Right atrium auricular region (tissue), 2 donors: ENCODE data around the gene PNLIP. TPM values are rescaled to one million over a fixed set of nuclear protein-coding genes. Genes with fewer than 3 reads are reported as not detected.

Source experiments
- DNase-seq: peaks from one replicate; pipeline ENCODE4 v3.0.0-alpha.2; 2019; ENCODE audit warnings: low spot score
- H3K27ac ChIP-seq, 2 donors: fragments of 200-600 bp; sonication (generic); 1 replicate in 1 of 2; 2 replicates in 1 of 2; pipeline ENCODE4 v1.5.1; 2016 to 2019
- H3K27me3 ChIP-seq, 2 donors: fragments of 200-600 bp; sonication (generic); one replicate each; pipeline versions ENCODE4 v1.5.1 to v1.6.0; 2017 to 2019
- H3K36me3 ChIP-seq: fragments of 200-600 bp; sonication (generic); one replicate; pipeline ENCODE4 v1.5.1; 2016
- H3K4me1 ChIP-seq, 2 donors: fragments of 200-600 bp; sonication (generic); one replicate each; pipeline versions ENCODE4 v1.5.1 to v1.6.0; 2017 to 2019
- H3K4me3 ChIP-seq, 2 donors: fragments of 200-600 bp; sonication (generic); 1 replicate in 1 of 2; 2 replicates in 1 of 2; pipeline ENCODE4 v1.5.1; 2017 to 2019; ENCODE audit warnings: mild to moderate bottlenecking in 1 of 2, moderate library complexity in 1 of 2
- H3K9me3 ChIP-seq, 2 donors: fragments of 200-600 bp; sonication (generic); one replicate each; pipeline ENCODE4 v1.5.1; 2019
- total RNA-seq, 2 donors: library from RNA; depleted of rRNA; stranded (reverse); fragments of >200 nt; gene quantifications; one replicate each; pipeline ENCODE4 v1.1.0, GENCODE V29; 2016
- TF ChIP-seq, protein P1 (sequence below), 2 donors: fragments of 200-600 bp; sonication (generic); IDR thresholded peaks; one replicate each; pipeline ENCODE4 v1.5.1; 2019; ENCODE audit warnings: antibody characterized with exemption in 2 of 2

The PNLIP gene
- total RNA-seq, 2 donors from 2014 or later, result not detected

- Histone ChIP-seq H3K4me3 (no peak overlapping the region), H3K4me1 (no peaks in the 10 kb centered on the region), H3K27ac (no peak overlapping the region), H3K36me3 (no peaks in the 10 kb centered on the region), H3K9me3 (no peaks in the 10 kb centered on the region), H3K27me3 (no peaks in the 10 kb centered on the region)
- DNase-seq, result no peak
- TF ChIP-seq, protein P1, sequence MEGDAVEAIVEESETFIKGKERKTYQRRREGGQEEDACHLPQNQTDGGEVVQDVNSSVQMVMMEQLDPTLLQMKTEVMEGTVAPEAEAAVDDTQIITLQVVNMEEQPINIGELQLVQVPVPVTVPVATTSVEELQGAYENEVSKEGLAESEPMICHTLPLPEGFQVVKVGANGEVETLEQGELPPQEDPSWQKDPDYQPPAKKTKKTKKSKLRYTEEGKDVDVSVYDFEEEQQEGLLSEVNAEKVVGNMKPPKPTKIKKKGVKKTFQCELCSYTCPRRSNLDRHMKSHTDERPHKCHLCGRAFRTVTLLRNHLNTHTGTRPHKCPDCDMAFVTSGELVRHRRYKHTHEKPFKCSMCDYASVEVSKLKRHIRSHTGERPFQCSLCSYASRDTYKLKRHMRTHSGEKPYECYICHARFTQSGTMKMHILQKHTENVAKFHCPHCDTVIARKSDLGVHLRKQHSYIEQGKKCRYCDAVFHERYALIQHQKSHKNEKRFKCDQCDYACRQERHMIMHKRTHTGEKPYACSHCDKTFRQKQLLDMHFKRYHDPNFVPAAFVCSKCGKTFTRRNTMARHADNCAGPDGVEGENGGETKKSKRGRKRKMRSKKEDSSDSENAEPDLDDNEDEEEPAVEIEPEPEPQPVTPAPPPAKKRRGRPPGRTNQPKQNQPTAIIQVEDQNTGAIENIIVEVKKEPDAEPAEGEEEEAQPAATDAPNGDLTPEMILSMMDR (IDR thresholded peaks at IDR 0.05), result no peak
Observed at GRCh38 chr10:116522803-116523381, 22.8 kb upstream of the PNLIP start.

- Histone ChIP-seq H3K9me3 (no peaks in the 10 kb centered on the region), H3K4me3 (no peak overlapping the region), H3K4me1 (no peaks in the 10 kb centered on the region), H3K27me3 (no peaks in the 10 kb centered on the region), H3K36me3 (no peaks in the 10 kb centered on the region), H3K27ac (no peak overlapping the region)
- TF ChIP-seq, protein P1 (IDR thresholded peaks at IDR 0.05), result no peak
- DNase-seq, result no peak
Observed at GRCh38 chr10:116524736-116525135, 21.0 kb upstream of the PNLIP start.

GRCh38 chr10:116526219-116526618, 19.5 kb upstream of the PNLIP start:
- Histone ChIP-seq H3K4me3 (no peak overlapping the region), H3K27ac (no peak overlapping the region), H3K36me3 (no peaks in the 10 kb centered on the region), H3K27me3 (no peaks in the 10 kb centered on the region), H3K4me1 (no peaks in the 10 kb centered on the region), H3K9me3 (no peaks in the 10 kb centered on the region)
- TF ChIP-seq, protein P1 (IDR thresholded peaks at IDR 0.05), result no peak
- DNase-seq, result no peak

GRCh38 chr10:116536810-116537209, 8.9 kb upstream of the PNLIP start:
- Histone ChIP-seq H3K9me3 (peaks cover 0 to 5% of the 10 kb centered on the region in 2 donors), H3K27ac (no peak overlapping the region), H3K36me3 (no peaks in the 10 kb centered on the region), H3K4me3 (no peak overlapping the region), H3K27me3 (no peaks in the 10 kb centered on the region), H3K4me1 (no peaks in the 10 kb centered on the region)
- no peak for DNase-seq
- TF ChIP-seq, protein P1 (IDR thresholded peaks at IDR 0.05), result no peak

GRCh38 chr10:116538456-116538855, 7.3 kb upstream of the PNLIP start:
- H3K9me3 ChIP-seq, result peaks cover 0 to 5% of the 10 kb centered on the region in 2 donors
- no peak for DNase-seq
- no peaks in the 10 kb centered on the region for H3K27me3 ChIP-seq
- no peaks in the 10 kb centered on the region for H3K4me1 ChIP-seq
- H3K27ac ChIP-seq, result no peak overlapping the region
- H3K4me3 ChIP-seq, result no peak overlapping the region
- no peaks in the 10 kb centered on the region for H3K36me3 ChIP-seq
- TF ChIP-seq, protein P1 (IDR thresholded peaks at IDR 0.05), result no peak

- Histone ChIP-seq H3K36me3 (no peaks in the 10 kb centered on the region), H3K4me3 (no peak overlapping the region), H3K9me3 (peaks cover 0 to 5% of the 10 kb centered on the region in 2 donors), H3K4me1 (no peaks in the 10 kb centered on the region), H3K27ac (no peak overlapping the region), H3K27me3 (no peaks in the 10 kb centered on the region)
- DNase-seq, result no peak
- TF ChIP-seq, protein P1 (IDR thresholded peaks at IDR 0.05), result no peak
Observed at GRCh38 chr10:116538992-116539391, 6.7 kb upstream of the PNLIP start.
